K562 (cell line): ENCODE data around the gene LRCOL1. TPM values are rescaled to one million over a fixed set of nuclear protein-coding genes. Genes with fewer than 3 reads are reported as not detected.
A peak's percentile ranks its signal among the peaks of the same experiment; 100 is the strongest.

ENCODE experiments used
- ATAC-seq: fragments of 200-7000 bp; cut with Tn5 transposase; 3 replicates; pipeline ENCODE4 v1.9.1; 2020; ENCODE audit warnings: moderate library complexity
- BruUV-seq: library from RNA; stranded (reverse); fragments of 400-500 nt; replicated peaks from 2 replicates; lab custom pipeline; 2021; lab: Mats Ljungman, UMichigan
- CTCF ChIA-PET: fragments of 300-600 bp; formaldehyde crosslinking; extraction: SDS; loops from one replicate; lab custom pipeline; 2021; ENCODE audit warnings: low intra/inter-chr PET ratio; lab: Yijun Ruan, JAX
- POLR2A ChIA-PET: fragments of 300-600, 350-650 bp; sonication (Branson Sonifier 250); formaldehyde crosslinking; extraction: SDS; loops from one replicate; lab custom pipeline; 2021; ENCODE audit warnings: antibody characterized with exemption, inconsistent platforms; lab: Yijun Ruan, JAX
- DNase-seq, 4 experiments: peaks; one replicate each; pipeline versions ENCODE4 v3.0.0 to v3.0.0-alpha.2; 2011 to 2018; ENCODE audit warnings: low spot score in 3 of 4, mixed read lengths in 3 of 4; ENCODE audit errors: extremely low read depth in 1 of 4
- FAIRE-seq: peaks from 2 replicates; lab custom pipeline; 2011; peaks lifted over from hg19 to GRCh38; lab: Jason Lieb, UNC
- H2AFZ ChIP-seq: 2 replicates; pipeline ENCODE4 v1.6.0; 2011; ENCODE audit warnings: low read depth, low read length, control low read depth, inconsistent platforms
- H3K27ac ChIP-seq: fragments of 200-600 bp; 3 replicates; pipeline ENCODE4 v1.8.0; 2011; ENCODE audit warnings: low read depth, mild to moderate bottlenecking, control low read depth, inconsistent platforms, low read length, moderate library complexity, mixed read lengths; ENCODE audit errors: extremely low read depth
- H3K27me3 ChIP-seq, 2 experiments: fragments of 300-600 bp in 1 of 2; 2 replicates in 1 of 2; 3 replicates in 1 of 2; pipeline versions ENCODE4 v1.6.0 to v1.8.0; 2011; ENCODE audit warnings: inconsistent platforms in 2 of 2, low read length in 2 of 2, mild to moderate bottlenecking in 1 of 2, mixed read lengths in 1 of 2, moderate library complexity in 1 of 2; ENCODE audit not compliant: control insufficient read depth in 2 of 2, insufficient read depth in 2 of 2
- H3K36me3 ChIP-seq: fragments of 300-600 bp; 3 replicates; pipeline ENCODE4 v1.8.0; 2011; ENCODE audit warnings: mild to moderate bottlenecking, low read length, inconsistent platforms; ENCODE audit not compliant: control insufficient read depth, insufficient read depth
- H3K4me1 ChIP-seq, 2 experiments: fragments of 200-600 bp in 1 of 2; replicated peaks in 1 of 2; 2 replicates in 1 of 2; 3 replicates in 1 of 2; pipeline versions ENCODE4 v1.5.1 to v1.8.0; 2011; ENCODE audit warnings: inconsistent platforms in 2 of 2, low read length in 2 of 2, mild to moderate bottlenecking in 1 of 2, mixed read lengths in 1 of 2, moderate library complexity in 1 of 2; ENCODE audit not compliant: control insufficient read depth in 2 of 2, insufficient read depth in 2 of 2
- H3K4me2 ChIP-seq: 2 replicates; pipeline ENCODE4 v1.6.1; 2011; ENCODE audit warnings: low read length, control low read depth, inconsistent platforms, mixed read lengths; ENCODE audit not compliant: insufficient read depth
- H3K4me3 ChIP-seq: fragments of 200-600 bp; sonication (generic), shearing (Covaris generic); 2 replicates; pipeline ENCODE4 v1.5.1; 2016; ENCODE audit warnings: control low read depth, inconsistent platforms
- H3K79me2 ChIP-seq: fragments of 200-600 bp; 3 replicates; pipeline ENCODE4 v1.8.0; 2011; ENCODE audit warnings: low read length, inconsistent platforms; ENCODE audit not compliant: control insufficient read depth, insufficient read depth
- H3K9ac ChIP-seq, 2 experiments: 2 replicates each; pipeline versions ENCODE4 v1.6.0 to v1.6.1; 2011; ENCODE audit warnings: low read depth in 2 of 2, low read length in 2 of 2, control low read depth in 1 of 2, inconsistent platforms in 1 of 2, mild to moderate bottlenecking in 1 of 2, mixed read lengths in 1 of 2; ENCODE audit not compliant: insufficient read depth in 1 of 2
- H3K9me1 ChIP-seq: one replicate; pipeline ENCODE4 v1.6.0; 2011; ENCODE audit warnings: inconsistent platforms, mild to moderate bottlenecking, low read length, moderate library complexity; ENCODE audit not compliant: control insufficient read depth, insufficient read depth
- H3K9me3 ChIP-seq: replicated peaks from 2 replicates; pipeline ENCODE4 v1.5.1; 2011; ENCODE audit warnings: low read depth, low read length, inconsistent platforms; ENCODE audit not compliant: control insufficient read depth, insufficient read depth
- H4K20me1 ChIP-seq: replicated peaks from 2 replicates; pipeline ENCODE4 v1.6.1; 2011; ENCODE audit warnings: low read length, inconsistent platforms, mixed read lengths; ENCODE audit not compliant: control insufficient read depth, insufficient read depth
- CTBP1 ChIP-seq: fragments of 450-650 bp; IDR thresholded peaks from 2 replicates; pipeline ENCODE4 v1.6.1; 2016; ENCODE audit warnings: borderline replicate concordance
- E2F8 ChIP-seq: fragments of 450-650 bp; IDR thresholded peaks from 2 replicates; pipeline ENCODE4 v1.7.1; 2018; ENCODE audit warnings: mild to moderate bottlenecking, low read depth; ENCODE audit not compliant: partially characterized antibody
- RBM22 ChIP-seq: fragments of 200-400 bp; formaldehyde crosslinking; IDR thresholded peaks from 2 replicates; pipeline ENCODE4 v1.6.1; 2018; ENCODE audit warnings: low read length, low read depth; ENCODE audit not compliant: poor library complexity, severe bottlenecking
- SREBF2 ChIP-seq: sonication (generic); formaldehyde crosslinking; IDR thresholded peaks from 2 replicates; pipeline ENCODE4 v1.4.0; 2020; ENCODE audit warnings: mild to moderate bottlenecking, missing genetic modification reagents
- SRSF1 ChIP-seq: fragments of 200-400 bp; formaldehyde crosslinking; IDR thresholded peaks from 2 replicates; pipeline ENCODE4 v1.6.1; 2017; ENCODE audit warnings: mild to moderate bottlenecking, low read depth, low read length, moderate library complexity
- ZNF766 ChIP-seq: fragments of 200-800 bp; sonication (Bioruptor generic); conservative IDR thresholded peaks from 2 replicates; pipeline ENCODE4 v1.6.1; 2016; ENCODE audit warnings: missing genetic modification characterization, missing compliant biosample characterization
- WGBS: fragments of 100-300 bp; shearing (Covaris generic); methylation state at CpG from one replicate; pipeline ENCODE4 v1.1.6; 2016; ENCODE audit warnings: low coverage, mixed read lengths; ENCODE audit not compliant: insufficient coverage; ENCODE audit errors: missing lambda C conversion rate; 5-methylcytosine and 5-hydroxymethylcytosine counted together
- in situ Hi-C: fragments of 300-500 bp; cut with MboI; formaldehyde crosslinking; loops from 4 replicates; pipeline ENCODE4 v1.15.0; 2018; ENCODE audit warnings: inconsistent platforms, mixed read lengths
- intact Hi-C: fragments of 100-400 bp; cut with micrococcal nuclease; formaldehyde crosslinking; loops from 2 replicates; pipeline ENCODE4 v1.14.2; 2022
- polyA plus RNA-seq, 8 experiments: library from polyadenylated mRNA; depleted of rRNA in 4 of 8; stranded (reverse) in 5 of 8; unstranded in 3 of 8; fragments of >200 nt; fragmentation: Nextera tagmentation in 2 of 8; fragmentation: Illumina TruSeq in 1 of 8; extraction: Ambion mirVana in 2 of 8; extraction: Trizol in 1 of 8; gene quantifications; 2 replicates each; pipeline versions ENCODE4 v1.2.1 to v1.2.3, GENCODE V29; 2011 to 2014; ENCODE audit warnings: inconsistent platforms in 1 of 8, missing spikeins in 1 of 8
- total RNA-seq, 7 experiments: library from RNA; depleted of rRNA in 6 of 7; stranded (reverse); fragments of >200 nt in 6 of 7; fragmentation: Illumina TruSeq in 2 of 7; extraction: Trizol in 2 of 7; gene quantifications; 2 replicates each; pipeline versions ENCODE4 v1.2.1 to v1.2.3, GENCODE V29; 2011 to 2021; ENCODE audit warnings: low replicate concordance in 1 of 7

LRCOL1 gene
- total and polyA plus RNA-seq, 9 of the 15 experiments (the other 6 are each of a cell fraction or from before 2014, with no cell fraction given): not detected

GRCh38 chr12:132634411-132634990 lies 24.1 kb upstream of the LRCOL1 start:
- no peak overlapping the region for H3K4me2 ChIP-seq
- POLR2A ChIA-PET: interaction anchor here (0.6 to 1.4 kb wide), 3 partner anchors 9 to 118 kb away, joined by 3 to 5 read pairs (median 3); no protein-coding TSS in a partner anchor
- in situ Hi-C loops: no loop called here
- CTCF ChIA-PET: interaction anchor here (0.7 kb wide), 1 partner anchor 40 kb away, joined by 3 read pairs; no protein-coding TSS in a partner anchor
- intact Hi-C loops: no loop called here
- H3K36me3 ChIP-seq: peaks cover 100% of the 10 kb centered on the region
- H3K9me3 ChIP-seq: no peaks in the 10 kb centered on the region
- H2AFZ ChIP-seq: no peak overlapping the region
- peak in 1 of 4 experiments; percentile 9 for DNase-seq
- H3K9ac ChIP-seq: no peak overlapping the region
- H3K79me2 ChIP-seq: no peaks in the 10 kb centered on the region; the same call in 2 of the 3 replicates
- whole genome bisulfite sequencing: 97% methylated on average over 21 of the region's 21 CpGs
- no peak for FAIRE-seq
- BruUV-seq: no TSS peak
- peaks cover 6% of the 10 kb centered on the region; the same call in 1 of the 2 replicates for H4K20me1 ChIP-seq
- no peak overlapping the region for H3K27ac ChIP-seq
- no peaks in the 10 kb centered on the region for H3K27me3 ChIP-seq
- H3K4me1 ChIP-seq: 0 out of 5 replicates have a peak, but pooled peaks cover 0 to 3% of the 10 kb centered on the region in 2 experiments
- TF ChIP-seq SREBF2 (CRISPR knock-in tag) (no peak), ZNF766 (no peak), CTBP1 (no peak), SRSF1 (no peak), E2F8 (no peak), RBM22 (peak; percentile 38)
- TF ChIP-seq, all 486 proteins: peak for 1
- no peak for ATAC-seq
- Histone ChIP-seq H3K4me3 (no peak overlapping the region), H3K9me1 (peaks cover 5% of the 10 kb centered on the region)
